Left kidney (tissue), 8 donors: ENCODE results near the gene INPP5J. TPM values are rescaled to one million over a fixed set of nuclear protein-coding genes. Genes with fewer than 3 reads are reported as not detected.
"Not testable (repeated sequence)": the region's sequence is repeated elsewhere in the genome, so short reads cannot be mapped to it uniquely, and the experiment has no call there.

Experiments used
- DNase-seq: peaks from one replicate; pipeline ENCODE4 v3.0.0-alpha.2; 2013
- long read RNA-seq, 8 donors: transcript quantifications; one replicate each; lab custom pipeline, GENCODE V29; 2026
- polyA plus RNA-seq: library from polyadenylated mRNA; unstranded; fragments of 120-200 nt; gene quantifications from one replicate; pipeline ENCODE4 v1.2.1, GENCODE V29; 2013; ENCODE audit not compliant: insufficient read length

The INPP5J gene
- polyA plus RNA-seq, result 4.9 TPM
- long read RNA-seq, donor 1, partial matches to known transcripts, result 0 of 1 reads
- long read RNA-seq, donor 1, other reads (novel, unspliced or antisense), result 0 of 1 reads
- long read RNA-seq, donor 2, result 0 reads
- long read RNA-seq, donor 3, result 0 reads
- long read RNA-seq, donor 4, result 0 reads
- long read RNA-seq, donor 5, partial matches to known transcripts, result 0 of 1 reads
- long read RNA-seq, donor 5, other reads (novel, unspliced or antisense), result 0 of 1 reads
- long read RNA-seq, donor 6, result 0 reads
- long read RNA-seq, donor 7, partial matches to known transcripts, result 0 of 1 reads
- long read RNA-seq, donor 7, other reads (novel, unspliced or antisense), result 0 of 1 reads
- long read RNA-seq, donor 8, result 0 reads

DNA sequence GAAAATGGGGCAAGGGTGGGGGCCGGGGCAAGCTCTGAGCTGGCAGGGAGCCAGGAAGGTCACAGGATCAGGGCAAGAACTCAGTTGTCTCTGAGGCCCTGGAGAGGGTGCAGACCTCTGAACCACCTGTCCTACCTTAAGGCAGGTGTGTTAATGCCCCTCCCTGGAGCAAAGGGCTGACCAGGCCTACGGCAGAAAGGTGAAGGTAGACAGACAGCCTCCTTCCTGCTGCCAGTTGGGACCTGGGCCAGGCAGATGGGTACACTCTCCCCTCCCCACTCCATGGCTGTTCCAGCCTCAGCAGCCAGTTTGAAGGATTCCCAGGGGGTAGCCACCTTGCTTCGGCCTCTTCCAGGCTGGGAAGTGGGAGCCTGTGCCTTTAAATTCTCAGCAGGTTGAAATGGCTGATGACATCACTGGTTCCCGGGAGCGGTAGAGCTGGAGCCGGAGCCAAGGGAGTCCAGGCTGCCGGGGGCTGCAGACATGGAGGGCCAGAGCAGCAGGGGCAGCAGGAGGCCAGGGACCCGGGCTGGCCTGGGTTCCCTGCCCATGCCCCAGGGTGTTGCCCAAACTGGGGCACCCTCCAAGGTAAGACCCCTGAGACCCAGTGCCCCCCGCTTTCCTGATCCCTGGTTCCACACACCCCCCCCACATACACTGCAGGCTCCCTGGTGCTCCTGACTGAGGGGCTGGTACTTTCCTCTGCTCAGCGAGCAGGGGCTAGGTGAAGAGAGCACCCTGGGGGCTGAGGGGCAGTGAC, at the start of gene INPP5J:
Gene INPP5J, plus strand, starts transcription at position 435 of the 760 bp plus-strand sequence. Its CDS starts 49 bp downstream, at position 484.
- DNase-seq, result peak; percentile 61

- DNase-seq, result not testable (repeated sequence)
These were observed 49.6 kb upstream of the INPP5J start for GRCh38 chr22:31073125-31073524.

DNA sequence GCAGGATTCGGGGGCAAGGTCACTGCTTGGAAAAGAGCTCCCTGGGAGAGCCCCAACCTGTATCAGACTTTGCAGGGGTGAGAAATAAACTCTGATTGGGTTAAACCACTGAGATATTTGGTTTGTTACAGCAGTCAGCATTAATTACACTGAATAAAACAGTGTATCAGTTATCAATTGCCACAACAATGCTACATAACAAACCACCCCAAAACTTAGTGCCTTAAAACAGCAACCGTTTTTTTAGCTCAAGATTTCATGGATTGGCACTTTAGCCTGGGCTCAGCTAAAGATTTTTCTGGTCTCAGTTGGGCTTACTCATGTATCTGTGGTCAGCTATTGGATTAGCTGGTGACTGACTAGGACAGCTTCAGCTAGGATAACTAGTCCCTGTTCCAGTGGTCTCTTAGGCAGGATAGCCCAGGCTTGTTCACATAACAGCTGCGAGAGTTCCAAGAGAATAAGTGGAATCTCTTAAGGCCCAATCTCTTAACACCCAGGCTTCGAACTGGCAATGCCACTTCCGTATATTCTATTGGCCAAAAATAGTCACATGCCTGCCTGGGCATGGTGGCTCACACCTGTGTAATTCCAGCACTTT, 49.1 kb upstream of the INPP5J start:
- not testable (repeated sequence) for DNase-seq

DNA sequence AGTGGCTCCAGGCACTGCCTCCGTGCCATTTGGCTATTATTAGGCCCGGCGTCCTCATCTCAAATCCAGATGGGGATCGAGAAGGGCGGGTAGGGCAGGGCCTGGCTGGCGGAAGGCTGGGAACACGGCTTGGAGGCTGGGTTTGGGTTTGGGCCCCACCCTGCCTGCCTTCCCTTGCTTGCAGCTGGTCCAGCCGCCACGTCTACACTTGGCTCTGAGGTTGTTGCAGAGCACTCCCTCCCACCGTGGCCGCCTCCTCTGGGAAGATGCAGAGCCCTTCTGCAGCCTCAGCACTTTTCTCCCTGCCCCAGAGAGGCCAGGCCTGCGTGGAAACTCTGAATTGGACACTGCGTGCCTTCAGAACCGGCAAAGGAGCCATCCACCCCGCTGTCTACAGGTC, 46.8 kb upstream of the INPP5J start:
- DNase-seq, result no peak

- DNase-seq, result no peak
These were observed 45.1 kb upstream of the INPP5J start for GRCh38 chr22:31077681-31078080.

GRCh38 chr22:31078389-31078788, 44.4 kb upstream of the INPP5J start:
- DNase-seq, result not testable (repeated sequence)

GRCh38 chr22:31079095-31079642, 43.6 kb upstream of the INPP5J start:
- no peak for DNase-seq

DNA sequence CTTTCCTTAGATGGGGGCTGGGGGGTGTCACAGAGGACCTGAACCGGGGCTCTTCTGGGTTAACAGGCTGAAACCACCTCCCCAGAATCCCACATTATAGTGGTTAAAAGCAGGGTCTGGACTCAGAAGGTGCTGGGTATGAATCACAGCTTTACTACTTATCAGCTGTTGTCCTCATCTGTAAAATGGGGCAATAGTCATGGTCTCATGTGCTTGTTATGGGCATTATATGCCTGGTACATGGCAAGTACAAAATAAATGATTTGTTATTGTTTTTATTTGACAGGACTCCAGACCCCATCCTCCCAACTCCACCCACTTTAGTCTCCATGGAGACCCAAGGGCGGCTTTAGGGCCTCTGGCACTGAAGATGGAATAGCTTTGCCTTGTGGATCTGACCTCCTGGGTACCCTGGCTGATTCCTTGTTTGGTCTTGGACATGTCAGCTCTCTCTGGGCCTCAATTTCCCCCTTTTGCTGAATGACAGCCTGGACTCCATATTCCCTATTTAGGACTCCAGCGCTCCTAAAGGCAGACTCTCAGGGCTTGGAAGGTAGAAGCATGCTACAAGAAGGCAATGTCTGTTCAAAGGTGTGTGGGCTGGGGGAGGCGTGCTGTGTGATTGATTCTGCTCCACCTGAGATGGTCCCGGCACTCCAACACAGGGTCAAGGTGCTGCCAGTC, 42.5 kb upstream of the INPP5J start:
- DNase-seq, result no peak

DNA sequence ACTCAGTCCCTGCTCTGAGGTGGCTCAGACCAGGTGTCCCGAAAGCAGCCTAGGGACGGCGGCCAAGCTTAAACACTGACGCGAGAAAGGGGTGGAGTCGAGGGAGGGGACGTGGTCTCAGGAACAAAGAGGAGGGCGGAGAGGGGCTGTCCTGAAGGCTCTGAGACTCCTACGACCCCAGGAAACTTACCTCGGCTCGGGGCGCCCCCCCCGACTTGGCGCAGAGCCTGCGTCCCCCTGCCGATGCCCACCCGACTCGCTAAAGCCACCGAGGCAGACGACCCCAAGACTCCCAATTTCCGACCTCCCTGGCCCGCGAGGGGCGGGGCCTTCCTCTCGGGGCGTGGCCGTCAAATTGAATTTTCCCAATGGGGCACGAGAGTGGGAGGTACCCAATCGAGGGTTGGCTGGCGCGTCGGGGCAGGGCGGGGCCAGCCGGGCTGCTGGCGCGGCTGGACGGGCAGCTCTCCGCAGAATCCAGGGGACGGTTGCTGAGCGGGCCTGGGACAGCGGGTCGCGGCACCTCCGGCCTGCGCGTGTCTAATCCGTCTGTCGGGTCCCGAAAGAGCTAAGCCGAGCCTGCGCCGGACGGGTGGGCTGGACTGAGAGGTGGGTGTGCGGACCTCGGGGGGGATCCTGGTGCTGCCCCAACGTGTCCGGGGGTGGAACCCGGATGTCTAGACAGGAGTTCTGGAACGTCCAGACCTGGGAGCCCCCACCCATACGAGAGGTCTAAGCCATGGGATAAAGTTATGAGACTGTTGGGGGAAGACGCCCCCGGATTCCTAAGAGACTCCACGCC, 41.7 kb upstream of the INPP5J start, which contains the start of gene SMTN:
Gene SMTN, plus strand, starts transcription at position 471 of the 802 bp plus-strand sequence. CDS start 1,941 bp downstream, outside the sequence.
- DNase-seq, result peak; percentile 96

- DNase-seq, result no peak
These were observed 40.7 kb upstream of the INPP5J start for GRCh38 chr22:31081963-31082605.

DNA sequence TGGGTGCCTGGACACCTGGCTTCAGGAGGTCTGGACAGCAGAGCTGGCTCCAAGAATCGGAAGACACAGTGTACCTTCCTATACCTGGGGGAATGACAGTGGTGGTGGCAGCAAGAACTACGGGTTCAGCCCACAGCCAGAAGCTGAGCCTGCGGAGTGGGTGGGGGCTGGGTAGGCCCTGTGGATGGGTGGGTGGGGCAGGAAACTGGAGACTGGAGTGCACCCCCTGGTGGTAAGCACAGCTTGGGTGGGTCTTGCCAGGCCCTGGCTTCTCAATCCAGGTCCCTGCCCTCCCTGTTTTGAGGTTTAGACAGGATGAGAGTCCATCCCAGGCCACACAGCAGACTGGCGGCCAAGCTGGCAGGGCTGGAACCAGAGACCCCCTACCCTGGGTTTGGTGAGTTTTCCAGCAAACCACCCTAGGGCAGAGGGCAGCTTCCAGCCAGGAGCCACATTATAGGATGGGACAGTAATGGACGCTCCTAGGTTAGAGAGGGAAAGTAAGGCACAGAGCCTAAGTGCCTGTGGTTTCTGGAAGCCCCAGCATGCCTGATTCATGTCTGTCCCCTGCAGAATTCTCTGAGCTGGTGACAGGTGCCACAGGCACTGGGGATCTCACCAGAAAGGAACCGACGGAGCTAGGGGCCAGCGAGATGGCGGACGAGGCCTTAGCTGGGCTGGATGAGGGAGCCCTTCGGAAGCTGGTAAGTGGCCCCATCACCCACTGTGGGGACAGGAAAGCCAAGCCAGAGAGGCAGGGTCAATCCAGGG, 40.0 kb upstream of the INPP5J start:
- no peak for DNase-seq

DNA sequence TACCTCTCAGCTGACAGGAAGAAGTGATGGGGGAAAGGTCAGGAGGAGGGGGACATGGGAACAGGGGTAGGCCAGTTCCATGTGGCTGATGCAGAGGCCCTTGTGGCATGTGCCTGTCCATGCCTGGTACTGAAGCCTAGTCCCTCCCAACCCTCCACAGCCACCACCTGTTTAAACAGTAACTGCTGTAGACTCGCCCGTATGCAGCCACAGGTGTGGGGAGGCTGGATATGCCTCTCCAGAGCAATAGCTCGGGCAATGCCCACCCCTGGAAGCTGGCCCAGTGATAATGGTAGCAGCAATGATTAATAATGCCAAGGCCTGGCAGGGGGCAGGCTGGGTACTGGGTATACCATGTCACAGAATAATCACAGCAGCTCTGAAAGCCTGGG, 39.4 kb upstream of the INPP5J start:
- no peak for DNase-seq

DNA sequence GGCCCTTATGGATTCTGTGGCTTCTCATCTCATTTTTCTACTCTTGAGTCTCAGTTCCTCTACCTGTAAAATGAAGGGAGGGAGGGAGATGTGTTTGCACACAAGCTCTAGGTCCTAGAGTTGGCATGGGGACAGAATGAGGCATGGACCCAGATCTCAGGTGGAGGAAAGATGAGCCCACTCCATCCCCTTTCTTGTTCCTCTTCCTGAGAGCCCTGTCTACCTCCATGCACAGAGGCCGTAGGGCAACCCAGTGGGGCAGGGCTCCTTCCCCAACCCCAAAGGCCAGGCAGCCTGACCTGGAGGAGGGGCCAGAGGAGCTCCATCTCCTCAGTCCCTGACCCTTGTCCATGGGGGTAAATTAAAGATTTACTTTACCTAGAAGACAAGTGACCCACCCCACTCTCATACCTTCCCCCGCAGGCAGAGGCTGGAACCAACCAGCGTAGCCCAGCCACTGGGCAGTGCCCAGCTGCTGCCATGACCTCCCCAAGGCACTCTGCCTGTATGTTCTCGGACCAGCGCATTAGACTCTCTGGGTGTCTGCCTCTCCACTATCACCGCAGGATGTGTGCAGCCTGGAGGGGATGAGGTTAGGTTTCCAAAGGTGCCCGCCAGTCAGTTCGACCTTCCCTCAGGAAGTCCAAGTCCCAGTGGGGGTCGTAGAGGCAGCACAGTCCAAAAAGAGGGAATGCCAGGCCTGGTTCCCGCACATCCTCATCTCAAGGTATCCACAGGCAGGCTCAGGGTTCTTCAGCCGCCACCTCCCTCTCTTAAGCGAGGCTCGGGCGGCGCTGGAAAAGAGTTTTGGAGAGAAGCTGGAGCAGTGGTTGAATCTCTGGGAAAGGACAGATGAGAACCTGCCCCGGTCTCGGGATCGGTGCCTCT, 38.6 kb upstream of the INPP5J start:
- no peak for DNase-seq

GRCh38 chr22:31084811-31085492, 37.8 kb upstream of the INPP5J start:
- DNase-seq, result peak; percentile 84

DNA sequence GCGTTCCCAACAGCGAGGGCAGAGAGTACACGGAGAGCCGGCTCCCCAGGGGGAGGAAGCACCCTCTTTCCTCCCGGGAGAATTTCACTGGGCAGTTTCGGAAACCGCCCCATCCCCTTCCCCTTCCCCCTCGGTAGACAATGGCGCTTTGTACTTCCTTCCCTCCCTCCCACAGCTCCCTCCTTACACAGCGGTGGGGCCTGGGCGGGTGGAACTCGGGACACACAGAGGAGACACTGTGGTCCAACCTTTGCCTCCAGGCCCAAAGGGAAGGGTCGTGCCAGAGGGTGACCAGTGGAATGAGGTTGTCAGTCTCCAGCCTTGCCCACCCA, 37.3 kb upstream of the INPP5J start:
- no peak for DNase-seq

DNA sequence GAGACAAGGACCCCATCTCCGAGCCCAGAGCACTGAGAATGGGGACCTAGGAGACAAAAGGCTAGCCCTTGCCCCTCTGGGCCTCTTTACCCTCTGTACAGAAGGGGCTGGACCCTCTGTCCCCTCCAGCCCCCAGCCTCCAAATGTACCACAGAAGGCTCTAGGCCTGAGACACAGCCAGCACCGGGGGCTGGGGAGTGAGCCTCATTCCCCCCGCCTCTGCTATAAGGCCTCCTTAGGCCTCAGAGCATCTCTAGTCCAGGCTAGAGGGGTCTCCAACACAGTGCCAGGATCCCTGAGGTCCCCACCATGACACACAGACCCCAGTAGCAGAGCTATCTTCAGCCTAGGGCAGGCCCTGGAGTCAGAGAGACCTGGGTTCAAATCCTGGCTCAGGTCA, 36.8 kb upstream of the INPP5J start:
- DNase-seq, result no peak

DNA sequence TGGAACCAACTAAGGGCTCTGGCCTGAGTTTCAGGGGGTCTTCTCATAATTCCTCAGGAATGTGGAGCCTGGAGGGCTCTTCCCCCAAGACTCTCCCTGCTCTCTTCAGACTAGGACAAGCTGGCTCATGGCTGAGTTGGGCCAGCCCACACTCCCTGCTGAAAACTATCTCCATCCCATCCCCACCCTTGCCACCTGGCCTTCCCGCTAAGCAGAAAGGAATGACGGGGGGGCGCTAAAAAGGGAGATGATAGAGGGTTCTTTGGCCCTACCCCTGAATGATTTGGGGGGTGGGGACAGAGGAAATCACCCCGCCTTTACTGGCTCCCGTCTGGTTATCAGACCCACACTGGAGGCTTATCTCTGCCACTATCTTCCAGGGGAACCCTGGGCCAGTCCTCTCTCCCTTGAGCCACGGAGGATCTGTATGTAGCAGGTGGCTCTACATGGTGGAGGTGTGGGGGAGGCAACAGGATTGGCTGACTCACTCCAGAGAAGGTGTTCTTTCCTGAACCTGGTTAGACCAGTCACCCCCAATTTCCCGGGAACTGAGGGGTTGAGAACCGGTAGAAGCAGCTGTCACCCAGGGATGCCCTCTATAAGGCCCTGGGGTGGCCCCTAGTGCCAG, 35.9 kb upstream of the INPP5J start:
- DNase-seq, result no peak

DNA sequence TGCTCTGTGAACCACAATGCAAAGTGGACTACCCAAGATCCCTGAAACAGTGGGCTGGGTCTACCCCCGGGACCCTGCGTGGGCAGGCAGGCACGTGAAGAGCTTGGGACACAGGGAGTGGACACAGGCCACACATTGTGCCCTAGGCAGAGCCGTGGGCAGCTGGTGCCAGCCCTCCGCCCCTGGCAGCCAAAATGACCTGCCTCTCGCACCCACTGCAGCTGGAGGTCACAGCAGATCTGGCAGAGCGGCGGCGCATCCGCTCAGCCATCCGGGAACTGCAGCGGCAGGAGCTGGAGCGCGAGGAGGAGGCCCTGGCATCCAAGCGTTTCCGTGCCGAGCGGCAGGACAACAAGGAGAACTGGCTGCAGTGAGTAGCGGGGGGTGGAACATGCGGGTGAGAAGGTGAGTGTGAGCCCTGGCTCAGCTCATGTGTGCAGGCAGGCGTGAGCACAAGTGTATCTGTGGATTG, 35.0 kb upstream of the INPP5J start:
- no peak for DNase-seq
